SH-SY5Y (cell line): ENCODE measurements around the gene QPRT.

ENCODE experiments used
- GATA2 ChIP-seq: IDR thresholded peaks from 2 replicates; pipeline ENCODE4 v1.6.1; 2011; ENCODE audit warnings: mild to moderate bottlenecking, low read depth, low read length
- GATA3 ChIP-seq: IDR thresholded peaks from 2 replicates; pipeline ENCODE4 v1.6.1; 2011; ENCODE audit warnings: low read depth, mild to moderate bottlenecking, low read length, moderate library complexity

DNA sequence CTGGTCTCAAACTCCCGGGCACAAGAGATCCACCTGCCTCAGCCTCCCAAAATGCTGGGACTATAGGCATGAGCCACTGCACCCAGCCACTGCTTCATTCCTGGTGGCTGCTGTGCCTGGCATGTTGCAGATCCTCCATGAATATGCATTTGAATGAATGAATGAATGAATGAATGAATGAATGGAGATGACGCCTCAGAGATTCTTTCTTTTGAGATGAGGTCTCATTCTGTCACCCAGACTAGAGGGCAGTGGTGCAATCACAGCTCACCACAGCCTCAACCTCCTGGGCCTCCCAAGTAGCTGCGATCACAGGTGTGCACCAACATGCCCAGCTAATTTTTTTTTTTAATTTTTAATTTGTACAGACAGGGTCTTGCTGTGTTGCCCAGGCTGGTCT lies 10.7 kb upstream of the QPRT start:
- TF ChIP-seq GATA2 (no peak), GATA3 (no peak)
